Gastroesophageal sphincter (tissue), 4 donors: Measurements from ENCODE around the gene KLF13. TPM values are rescaled to one million over a fixed set of nuclear protein-coding genes. Genes with fewer than 3 reads are reported as not detected.

Experiments
- ATAC-seq: fragments of 150-250 bp; one replicate; pipeline ENCODE4 v1.9.1; 2016; ENCODE audit warnings: mild to moderate bottlenecking, moderate library complexity
- H3K27ac ChIP-seq, 4 donors: fragments of 200-600 bp; sonication (generic) in 3 of 4; 1 replicate in 3 of 4; 2 replicates in 1 of 4; pipeline ENCODE4 v1.5.1; 2016 to 2019
- H3K27me3 ChIP-seq: fragments of 200-600 bp; sonication (generic); one replicate; pipeline ENCODE4 v1.5.1; 2019
- H3K36me3 ChIP-seq, 2 donors: fragments of 200-600 bp; sonication (generic); one replicate each; pipeline ENCODE4 v1.5.1; 2019; ENCODE audit warnings: control low read depth in 1 of 2
- H3K4me1 ChIP-seq, 3 donors: fragments of 200-600 bp; sonication (generic); 1 replicate in 2 of 3; 2 replicates in 1 of 3; pipeline ENCODE4 v1.5.1; 2016 to 2019; ENCODE audit warnings: control low read depth in 2 of 3
- H3K4me3 ChIP-seq, 2 donors: fragments of 200-600 bp; sonication (generic); one replicate each; pipeline ENCODE4 v1.5.1; 2019; ENCODE audit warnings: mild to moderate bottlenecking in 1 of 2, moderate library complexity in 1 of 2
- H3K9me3 ChIP-seq, 3 donors: fragments of 200-600 bp; sonication (generic); one replicate each; pipeline ENCODE4 v1.5.1; 2017 to 2019; ENCODE audit warnings: control low read depth in 2 of 3
- CTCF ChIP-seq, 4 experiments: fragments of 200-600 bp in 2 of 4; fragments of 450-650 bp in 2 of 4; sonication (generic) in 1 of 4; IDR thresholded peaks; one replicate each; pipeline ENCODE4 v1.5.1; 2017 to 2019; ENCODE audit warnings: antibody characterized with exemption in 4 of 4, mild to moderate bottlenecking in 2 of 4, moderate library complexity in 2 of 4
- EP300 ChIP-seq: sonication (generic); formaldehyde crosslinking; IDR thresholded peaks from one replicate; pipeline ENCODE4 v1.6.1; 2017; ENCODE audit warnings: antibody characterized with exemption, mild to moderate bottlenecking
- POLR2A ChIP-seq, 2 donors: fragments of 450-650 bp; IDR thresholded peaks; one replicate each; pipeline ENCODE4 v1.6.1; 2017; ENCODE audit warnings: antibody characterized with exemption in 2 of 2, mild to moderate bottlenecking in 2 of 2, moderate library complexity in 1 of 2
- POLR2AphosphoS5 ChIP-seq: sonication (generic); formaldehyde crosslinking; IDR thresholded peaks from one replicate; pipeline ENCODE4 v1.6.1; 2017; ENCODE audit warnings: antibody characterized with exemption
- WGBS, 2 donors: methylation state at CpG; one replicate each; pipeline ENCODE4 v1.1.5; 2018; ENCODE audit warnings: low coverage in 1 of 2; 5-methylcytosine and 5-hydroxymethylcytosine counted together
- total RNA-seq, 4 donors: library from RNA; depleted of rRNA; stranded (reverse); fragments of >200 nt; gene quantifications; one replicate each; pipeline ENCODE4 v1.1.0, GENCODE V29; 2016

Gene KLF13
- total RNA-seq, 4 donors from 2014 or later, result 49.7 to 106 (median 76.1) TPM

- Histone ChIP-seq H3K4me1 (peaks cover 0 to 31% (median 8%) of the 10 kb centered on the region in 3 donors), H3K9me3 (no peaks in the 10 kb centered on the region), H3K36me3 (no peaks in the 10 kb centered on the region), H3K27me3 (peaks cover 8% of the 10 kb centered on the region), H3K4me3 (no peak overlapping the region), H3K27ac (no peak overlapping the region)
- no peak for ATAC-seq
- TF ChIP-seq EP300 (no peak), CTCF (IDR thresholded peaks at IDR 0.05) (no peak), POLR2A (IDR thresholded peaks at IDR 0.05) (no peak), POLR2AphosphoS5 (no peak)
- WGBS, 2 donors, result 100% methylated on average over 3 of the region's 11 CpGs; no CpG with 5 or more reads in 1 of the 2 donors
These were observed 27.9 kb upstream of the KLF13 start for GRCh38 chr15:31298707-31299172.

DNA sequence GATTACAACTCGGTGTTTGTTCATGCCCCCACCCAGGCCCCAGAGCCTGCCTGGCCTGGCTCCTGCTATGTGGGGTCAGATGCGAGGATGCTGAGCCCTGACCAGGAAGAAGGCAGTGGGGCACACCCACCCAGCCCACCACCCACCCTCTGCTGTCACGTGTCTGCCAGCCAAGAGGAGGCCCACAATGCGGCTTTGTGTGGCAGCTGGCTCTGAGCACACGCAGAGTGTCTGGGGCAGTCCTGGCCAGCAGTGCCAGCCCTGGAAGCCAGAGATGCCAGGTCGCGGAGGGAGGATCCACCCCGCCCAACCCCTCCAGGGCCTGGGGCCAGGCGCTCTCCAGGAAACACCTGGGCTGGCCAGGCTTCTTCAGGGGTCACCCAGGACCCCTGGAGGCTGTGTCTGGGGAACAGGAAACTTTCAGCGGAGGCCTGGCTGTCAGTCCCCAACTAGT lies 26.4 kb upstream of the KLF13 start:
- H3K27me3 ChIP-seq, result no peaks in the 10 kb centered on the region
- H3K36me3 ChIP-seq, result no peaks in the 10 kb centered on the region
- ATAC-seq, result no peak
- TF ChIP-seq POLR2A (IDR thresholded peaks at IDR 0.05), result no peak
- TF ChIP-seq EP300, result no peak
- no peak for TF ChIP-seq POLR2AphosphoS5
- no peak for TF ChIP-seq CTCF (IDR thresholded peaks at IDR 0.05)
- no peaks in the 10 kb centered on the region for H3K9me3 ChIP-seq
- 60 to 100% methylated on average over 1 of the region's 10 CpGs for WGBS, 2 donors
- no peak overlapping the region for H3K27ac ChIP-seq
- H3K4me3 ChIP-seq, result no peak overlapping the region
- peaks cover 0 to 42% (median 8%) of the 10 kb centered on the region in 3 donors for H3K4me1 ChIP-seq

DNA sequence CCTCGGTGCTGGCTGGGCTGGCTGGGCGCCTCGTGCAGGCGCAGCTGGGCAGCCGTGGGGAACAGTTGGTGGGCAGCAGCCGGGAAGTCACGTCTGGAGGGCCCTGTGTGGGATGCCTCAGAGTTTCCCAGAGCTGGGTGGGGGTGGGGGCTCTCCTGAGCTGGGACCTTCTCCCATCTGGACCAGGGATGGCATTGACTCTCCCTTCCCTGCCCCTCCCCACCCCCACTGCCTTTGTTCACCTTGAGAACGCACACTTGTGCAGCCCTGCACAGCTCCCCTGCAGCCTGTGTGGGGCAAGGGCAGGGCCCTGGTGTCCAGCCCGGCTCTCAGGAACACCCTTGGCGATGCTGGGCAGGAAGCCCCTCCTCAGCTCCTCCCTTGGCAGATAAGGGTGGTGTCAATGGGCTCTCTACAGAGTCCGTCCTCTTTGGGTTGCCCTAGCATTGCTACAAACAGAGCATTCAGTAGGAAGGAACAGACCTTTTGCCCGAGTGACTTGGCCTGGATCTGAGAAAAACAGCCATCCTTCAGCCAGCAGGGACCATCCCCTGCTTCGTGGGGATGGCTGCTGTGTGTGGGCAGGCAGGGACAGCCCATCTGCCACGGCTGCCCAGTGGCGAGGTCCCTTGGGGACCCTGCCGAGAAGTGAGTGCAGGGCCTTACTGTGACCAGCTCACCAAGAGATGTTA lies 25.5 kb upstream of the KLF13 start:
- Histone ChIP-seq H3K36me3 (no peaks in the 10 kb centered on the region), H3K4me3 (no peak overlapping the region), H3K27me3 (no peaks in the 10 kb centered on the region), H3K9me3 (no peaks in the 10 kb centered on the region), H3K4me1 (peaks cover 0 to 42% (median 8%) of the 10 kb centered on the region in 3 donors), H3K27ac (no peak overlapping the region)
- no CpG with 5 or more reads among the region's 16 CpGs for WGBS, 2 donors
- TF ChIP-seq EP300 (no peak), POLR2A (IDR thresholded peaks at IDR 0.05) (no peak), POLR2AphosphoS5 (no peak), CTCF (IDR thresholded peaks at IDR 0.05) (no peak)
- ATAC-seq, result no peak

DNA sequence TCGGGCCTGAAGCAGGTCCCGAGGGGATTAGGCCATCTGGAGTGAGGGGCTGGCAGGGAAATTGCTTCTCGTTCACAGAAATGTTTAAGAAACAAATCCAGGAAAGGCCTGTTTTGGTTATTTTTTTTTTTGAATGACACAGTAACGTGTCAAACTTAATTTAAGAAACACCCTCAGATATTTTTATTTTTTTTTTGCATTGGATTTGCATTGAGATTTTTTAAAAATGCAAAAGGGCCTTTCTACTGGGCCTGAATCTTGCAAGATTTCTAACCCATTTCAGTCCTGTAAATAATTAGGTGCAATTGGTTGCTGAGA lies 25.0 kb upstream of the KLF13 start:
- ATAC-seq, result no peak

More for the DNA sequence above, 25.0 kb upstream of the KLF13 start:
- Histone ChIP-seq H3K27ac (no peak overlapping the region), H3K36me3 (no peaks in the 10 kb centered on the region), H3K27me3 (no peaks in the 10 kb centered on the region), H3K4me1 (peaks cover 0 to 42% (median 8%) of the 10 kb centered on the region in 3 donors), H3K4me3 (no peak overlapping the region), H3K9me3 (no peaks in the 10 kb centered on the region)
- WGBS, 2 donors, result 43 to 76% methylated on average over 4 of the region's 4 CpGs
- TF ChIP-seq POLR2A (IDR thresholded peaks at IDR 0.05) (no peak), EP300 (no peak), CTCF (IDR thresholded peaks at IDR 0.05) (no peak), POLR2AphosphoS5 (no peak)
